H1 (cell line): ENCODE measurements around the gene TRIM9. TPM values are rescaled to one million over a fixed set of nuclear protein-coding genes. Genes with fewer than 3 reads are reported as not detected.
A peak's percentile ranks its signal among the peaks of the same experiment; 100 is the strongest.

Experiments used
- CTCF ChIA-PET: fragments of 300-600 bp; sonication (Branson Sonifier 250); formaldehyde crosslinking; loops from one replicate; lab custom pipeline; 2021; ENCODE audit not compliant: partially characterized antibody; lab: Charles Lee
- POLR2A ChIA-PET: fragments of 300-600 bp; sonication (Branson Sonifier 250); formaldehyde crosslinking; loops from one replicate; lab custom pipeline; 2021; ENCODE audit warnings: inconsistent platforms; ENCODE audit not compliant: partially characterized antibody; lab: Charles Lee
- DNase-seq, 2 experiments: peaks; one replicate each; pipeline versions ENCODE4 v3.0.0 to v3.0.0-alpha.2; 2010 to 2022; ENCODE audit warnings: low spot score in 2 of 2, low read depth in 1 of 2, mixed read lengths in 1 of 2
- FAIRE-seq: peaks from 2 replicates; lab custom pipeline; 2011; peaks lifted over from hg19 to GRCh38; lab: Jason Lieb, UNC
- H2AFZ ChIP-seq: 2 replicates; pipeline ENCODE4 v1.8.1; 2012; ENCODE audit warnings: low read length, inconsistent platforms
- H2AK5ac ChIP-seq: 2 replicates; pipeline ENCODE4 v1.6.1; 2013; ENCODE audit warnings: low read depth, low read length
- H2BK120ac ChIP-seq: replicated peaks from 2 replicates; pipeline ENCODE3; 2013; ENCODE audit warnings: low read depth, low read length, inconsistent platforms
- H2BK12ac ChIP-seq: 2 replicates; pipeline ENCODE4 v1.6.1; 2013; ENCODE audit warnings: low read depth, low read length
- H2BK15ac ChIP-seq: 2 replicates; pipeline ENCODE4 v1.6.1; 2013; ENCODE audit warnings: low read length
- H2BK20ac ChIP-seq: 2 replicates; pipeline ENCODE4 v1.6.1; 2013; ENCODE audit warnings: low read length
- H2BK5ac ChIP-seq: 2 replicates; pipeline ENCODE4 v1.6.1; 2013; ENCODE audit warnings: low read depth, low read length
- H3K14ac ChIP-seq: 2 replicates; pipeline ENCODE4 v1.6.1; 2013; ENCODE audit warnings: inconsistent platforms; ENCODE audit not compliant: insufficient read length
- H3K18ac ChIP-seq: 2 replicates; pipeline ENCODE4 v1.6.1; 2013; ENCODE audit warnings: low read length; ENCODE audit errors: extremely low read depth
- H3K23ac ChIP-seq: 2 replicates; pipeline ENCODE4 v1.6.1; 2013; ENCODE audit warnings: inconsistent platforms; ENCODE audit not compliant: insufficient read length
- H3K23me2 ChIP-seq: 2 replicates; pipeline ENCODE4 v1.6.1; 2013; ENCODE audit warnings: low read depth, low read length
- H3K27ac ChIP-seq: 2 replicates; pipeline ENCODE4 v1.6.1; 2011; ENCODE audit warnings: low read depth, low read length, inconsistent platforms
- H3K27me3 ChIP-seq, 4 experiments: replicated peaks in 1 of 4; 1 replicate in 1 of 4; 2 replicates in 3 of 4; pipeline versions ENCODE4 v1.6.1 to v1.8.1; 2011 to 2013; ENCODE audit warnings: low read length in 3 of 4, mild to moderate bottlenecking in 3 of 4, inconsistent platforms in 2 of 4, mixed read lengths in 2 of 4, moderate library complexity in 1 of 4; ENCODE audit not compliant: control insufficient read depth in 3 of 4, insufficient read depth in 3 of 4; ENCODE audit errors: extremely low read depth in 1 of 4
- H3K36me3 ChIP-seq, 4 experiments: 2 replicates each; pipeline versions ENCODE4 v1.6.1 to v1.8.1; 2011 to 2013; ENCODE audit warnings: mild to moderate bottlenecking in 4 of 4, low read length in 3 of 4, moderate library complexity in 2 of 4, control low read depth in 1 of 4, inconsistent platforms in 1 of 4; ENCODE audit not compliant: insufficient read depth in 4 of 4, control insufficient read depth in 2 of 4
- H3K4ac ChIP-seq: replicated peaks from 2 replicates; pipeline ENCODE3; 2013; ENCODE audit warnings: low read length, low read depth, mixed read lengths, inconsistent platforms; ENCODE audit not compliant: insufficient read length
- H3K4me1 ChIP-seq, 4 experiments: replicated peaks in 1 of 4; 1 replicate in 1 of 4; 2 replicates in 3 of 4; pipeline versions ENCODE4 v1.6.1 to v1.8.1; 2011 to 2013; ENCODE audit warnings: low read length in 3 of 4, inconsistent platforms in 2 of 4, mixed read lengths in 1 of 4; ENCODE audit not compliant: insufficient read depth in 4 of 4, control insufficient read depth in 3 of 4
- H3K4me2 ChIP-seq, 2 experiments: 2 replicates each; pipeline versions ENCODE4 v1.6.1 to v1.8.1; 2011 to 2013; ENCODE audit warnings: low read depth in 2 of 2, low read length in 2 of 2, control low read depth in 1 of 2, inconsistent platforms in 1 of 2, mild to moderate bottlenecking in 1 of 2; ENCODE audit not compliant: insufficient read depth in 1 of 2
- H3K4me3 ChIP-seq, 4 experiments: fragments of 200-600, 300-600 bp in 1 of 4; sonication (generic), shearing (Covaris generic), sonication (Bioruptor Twin) in 1 of 4; 2 replicates each; pipeline versions ENCODE4 v1.5.1 to v1.8.1; 2011 to 2016; ENCODE audit warnings: low read length in 4 of 4, low read depth in 3 of 4, control low read depth in 2 of 4, inconsistent platforms in 2 of 4, mild to moderate bottlenecking in 2 of 4, mixed read lengths in 1 of 4, moderate library complexity in 1 of 4; ENCODE audit not compliant: insufficient read depth in 2 of 4; ENCODE audit errors: extremely low read depth in 1 of 4
- H3K56ac ChIP-seq: replicated peaks from 2 replicates; pipeline ENCODE3; 2013; ENCODE audit warnings: low read depth, mild to moderate bottlenecking, mixed read lengths, low read length, inconsistent platforms; ENCODE audit not compliant: insufficient read length
- H3K79me1 ChIP-seq: 2 replicates; pipeline ENCODE4 v1.6.1; 2013; ENCODE audit warnings: low read depth, low read length, control low read depth
- H3K79me2 ChIP-seq, 2 experiments: 2 replicates each; pipeline versions ENCODE4 v1.6.1 to v1.8.1; 2012 to 2013; ENCODE audit warnings: low read length in 2 of 2, mild to moderate bottlenecking in 2 of 2, inconsistent platforms in 1 of 2; ENCODE audit not compliant: insufficient read depth in 2 of 2, control insufficient read depth in 1 of 2
- H3K9ac ChIP-seq, 4 experiments: replicated peaks in 1 of 4; 1 replicate in 1 of 4; 2 replicates in 3 of 4; pipeline versions ENCODE4 v1.6.1 to v1.8.1; 2011 to 2013; ENCODE audit warnings: low read depth in 3 of 4, low read length in 3 of 4, control low read depth in 2 of 4, mild to moderate bottlenecking in 2 of 4, moderate library complexity in 2 of 4, inconsistent platforms in 1 of 4; ENCODE audit errors: extremely low read depth in 1 of 4
- H3K9me3 ChIP-seq, 2 experiments: 2 replicates each; pipeline versions ENCODE4 v1.6.1 to v1.8.1; 2012 to 2013; ENCODE audit warnings: mild to moderate bottlenecking in 2 of 2, moderate library complexity in 2 of 2, control low read depth in 1 of 2, inconsistent platforms in 1 of 2, low read depth in 1 of 2, low read length in 1 of 2, mixed read lengths in 1 of 2; ENCODE audit not compliant: insufficient read depth in 2 of 2
- H4K20me1 ChIP-seq, 2 experiments: replicated peaks in 1 of 2; 2 replicates each; pipeline versions ENCODE3 to v1.8.1; 2011 to 2013; ENCODE audit warnings: inconsistent platforms in 2 of 2, low read length in 2 of 2, mild to moderate bottlenecking in 1 of 2; ENCODE audit not compliant: insufficient read depth in 2 of 2, control insufficient read depth in 1 of 2
- H4K5ac ChIP-seq: 2 replicates; pipeline ENCODE4 v1.6.1; 2013; ENCODE audit warnings: low read length, low read depth, mixed read lengths, inconsistent platforms; ENCODE audit not compliant: insufficient read length
- H4K8ac ChIP-seq: 2 replicates; pipeline ENCODE4 v1.8.0; 2013; ENCODE audit warnings: mild to moderate bottlenecking, moderate library complexity, low read length, inconsistent platforms; ENCODE audit not compliant: insufficient read depth; ENCODE audit errors: extremely low read depth
- H4K91ac ChIP-seq: replicated peaks from 2 replicates; pipeline ENCODE3; 2013; ENCODE audit warnings: low read length, mixed read lengths, inconsistent platforms; ENCODE audit not compliant: insufficient read length
- BACH1 ChIP-seq: IDR thresholded peaks from 2 replicates; pipeline ENCODE4 v1.6.1; 2012; ENCODE audit warnings: low read length, improper control_type of control experiment
- CREB1 ChIP-seq: IDR thresholded peaks from 2 replicates; pipeline ENCODE4 v1.6.1; 2012; ENCODE audit warnings: inconsistent platforms
- CTCF ChIP-seq, 3 experiments: IDR thresholded peaks; 1 replicate in 2 of 3; 2 replicates in 1 of 3; pipeline versions ENCODE4 v1.5.1 to v1.6.1; 2011; ENCODE audit warnings: low read length in 3 of 3, mild to moderate bottlenecking in 3 of 3, inconsistent platforms in 2 of 3, low read depth in 1 of 3, moderate library complexity in 1 of 3; ENCODE audit not compliant: insufficient read depth in 1 of 3; ENCODE audit errors: control extremely low read depth in 1 of 3
- HDAC6 ChIP-seq: IDR thresholded peaks from one replicate; pipeline ENCODE4 v1.7.1; 2012; ENCODE audit warnings: low read depth, mild to moderate bottlenecking, inconsistent platforms, low read length, moderate library complexity
- JUND ChIP-seq: IDR thresholded peaks from 2 replicates; pipeline ENCODE4 v1.6.1; 2011; ENCODE audit warnings: mild to moderate bottlenecking, improper control_type of control experiment, low read length
- KDM4A ChIP-seq: IDR thresholded peaks from one replicate; pipeline ENCODE4 v1.7.1; 2012; ENCODE audit warnings: low read depth, mild to moderate bottlenecking, moderate library complexity, low read length, inconsistent platforms; ENCODE audit not compliant: severe bottlenecking
- MAX ChIP-seq: IDR thresholded peaks from 2 replicates; pipeline ENCODE4 v1.6.1; 2012; ENCODE audit warnings: inconsistent platforms
- RNF2 ChIP-seq: fragments of 200-900, 300-1000 bp; sonication (generic); IDR thresholded peaks from 2 replicates; pipeline ENCODE4 v1.7.1; 2016; ENCODE audit warnings: borderline replicate concordance, low read depth, mild to moderate bottlenecking, antibody characterized with exemption, low read length; ENCODE audit not compliant: poor library complexity, severe bottlenecking; ENCODE audit errors: missing control alignments
- SIRT6 ChIP-seq: IDR thresholded peaks from one replicate; pipeline ENCODE4 v1.7.1; 2012; ENCODE audit warnings: low read length, inconsistent platforms
- TBP ChIP-seq: IDR thresholded peaks from 2 replicates; pipeline ENCODE4 v1.6.1; 2011; ENCODE audit warnings: low read depth, low read length, improper control_type of control experiment
- WGBS, 2 experiments: shearing (Covaris generic) in 1 of 2; methylation state at CpG; one replicate each; pipeline versions ENCODE4 v1.1.6 to v1.1.7; 2013 to 2015; ENCODE audit warnings: low lambda C conversion rate in 2 of 2, mixed read lengths in 2 of 2, inconsistent platforms in 1 of 2, low coverage in 1 of 2, missing lambda C conversion rate in 1 of 2; ENCODE audit not compliant: insufficient replicate concordance in 2 of 2, insufficient coverage in 1 of 2, insufficient read length in 1 of 2; ENCODE audit errors: extremely low coverage in 1 of 2, missing lambda C conversion rate in 1 of 2; 5-methylcytosine and 5-hydroxymethylcytosine counted together
- polyA plus RNA-seq, 7 experiments: library from polyadenylated mRNA; depleted of rRNA in 3 of 7; stranded (reverse) in 5 of 7; unstranded in 2 of 7; fragments of >200 nt in 5 of 7; fragments of 200-250 nt in 2 of 7; gene quantifications; 1 replicate in 5 of 7; 2 replicates in 1 of 7; 4 replicates in 1 of 7; pipeline versions ENCODE4 v1.2.1 to v1.2.3, GENCODE V29; 2011 to 2013; ENCODE audit warnings: missing spikeins in 2 of 7, mixed read lengths in 2 of 7
- total RNA-seq: library from RNA; stranded (reverse); fragmentation: NEBNext Ultra II Directional; extraction: Animal tissue kit (Norgen Biotek cat#: 25700); gene quantifications from 2 replicates; pipeline ENCODE4 v1.2.1, GENCODE V29; 2021

Gene TRIM9
- total and polyA plus RNA-seq, 2 of the 8 experiments (the other 6 are each of a cell fraction or from before 2014, with no cell fraction given) = 2.7 to 5.4 TPM

- Histone ChIP-seq H2AFZ (no peak overlapping the region), H3K79me2 (no peaks in the 10 kb centered on the region), H3K56ac (no peak overlapping the region), H2BK15ac (no peak overlapping the region), H4K20me1 (no peaks in the 10 kb centered on the region), H2BK12ac (no peak overlapping the region), H3K9me3 (no peaks in the 10 kb centered on the region), H2BK5ac (no peak overlapping the region), H3K14ac (no peak overlapping the region), H3K4me1 (no peaks in the 10 kb centered on the region), H3K9ac (no peak overlapping the region), H3K79me1 (no peaks in the 10 kb centered on the region), H3K27ac (no peak overlapping the region), H2AK5ac (no peak overlapping the region), H4K5ac (no peak overlapping the region), H4K91ac (no peak overlapping the region), H2BK20ac (no peak overlapping the region), H3K36me3 (no peaks in the 10 kb centered on the region), H3K27me3 (no peaks in the 10 kb centered on the region), H3K23me2 (no peaks in the 10 kb centered on the region), H3K4ac (no peak overlapping the region), H3K23ac (no peak overlapping the region), H3K4me2 (no peak overlapping the region), H2BK120ac (no peak overlapping the region), H3K18ac (no peak overlapping the region), H4K8ac (peak overlapping the region; percentile 28), H3K4me3 (no peak overlapping the region)
- ChIA-PET POLR2A (no interaction called here), CTCF (no interaction called here)
- WGBS, 2 experiments = 76% methylated on average over 11 of the region's 11 CpGs; no CpG with 5 or more reads in 1 of the 2 experiments
- DNase-seq (no peak), FAIRE-seq (no peak)
- TF ChIP-seq CREB1 (no peak), SIRT6 (no peak), JUND (no peak), BACH1 (no peak), CTCF (IDR thresholded peaks at IDR 0.05; ENCODE audit: control extremely low read depth in 1 of 3, insufficient read depth in 1 of 3, low read depth in 1 of 3, low read length in 3 of 3) (no peak), TBP (no peak), KDM4A (no peak), HDAC6 (no peak), RNF2 (no peak), MAX (no peak)
These were observed 122.2 kb downstream of the TRIM9 start for GRCh38 chr14:50972734-50973133.
